Measurements from ENCODE around the gene KLF16. TPM values are rescaled to one million over a fixed set of nuclear protein-coding genes. Genes with fewer than 3 reads are reported as not detected.
A peak's percentile ranks its signal among the peaks of the same experiment; 100 is the strongest.

The KLF16 gene
- total and polyA plus RNA-seq, 9 of the 15 experiments (the other 6 are each of a cell fraction or from before 2014, with no cell fraction given): 0.04 to 60.4 (median 6.8) TPM

DNA sequence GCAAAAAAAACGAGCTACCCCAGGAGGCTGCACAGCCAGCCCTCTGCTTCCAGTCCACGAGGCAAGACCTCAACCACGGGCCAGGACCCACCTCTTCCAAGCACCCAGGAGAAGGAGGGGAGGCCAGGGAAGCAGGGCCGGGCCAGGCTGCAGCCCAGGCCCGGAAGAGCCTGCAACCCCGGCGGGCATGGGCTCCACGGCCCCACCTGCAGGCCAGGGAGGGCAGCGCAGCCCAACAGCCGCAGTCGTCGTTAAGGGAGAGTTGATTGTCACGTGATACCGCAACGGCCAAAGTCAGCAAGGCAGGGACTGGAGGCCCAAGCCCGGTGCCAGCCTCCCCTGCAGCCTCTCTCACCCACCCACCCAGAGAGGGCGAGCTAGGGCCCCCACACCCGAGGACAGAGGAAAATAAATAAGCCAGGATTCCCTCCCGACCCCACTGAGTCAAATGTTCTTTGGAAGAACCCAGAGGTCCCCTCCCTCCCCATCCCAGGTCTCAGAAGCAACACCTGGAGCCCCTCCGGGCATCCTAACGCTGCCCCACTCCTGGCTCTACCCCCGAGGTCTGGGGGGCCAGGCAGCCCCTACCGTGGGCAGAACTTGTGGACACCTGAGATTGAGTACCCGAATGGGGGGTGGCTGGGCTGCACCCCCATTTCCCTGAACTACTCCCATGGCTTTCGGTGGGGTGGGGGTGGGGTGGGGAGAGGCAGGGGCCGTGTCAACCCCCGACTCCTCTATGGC, 9.9 kb downstream of the KLF16 start (continued):
- 0 out of 2 replicates have a peak, but pooled peaks have one; percentile 23 for TF ChIP-seq ZNF79 (CRISPR knock-in tag; IDR thresholded peaks at IDR 0.05; ENCODE audit: low read depth)
- peak; percentile 58; the same call in 1 of the 2 replicates for TF ChIP-seq ELF2 (CRISPR knock-in tag; IDR thresholded peaks at IDR 0.05)
- no peak for TF ChIP-seq SAFB (IDR thresholded peaks at IDR 0.05; ENCODE audit: borderline replicate concordance, low read depth, low read length)
- TF ChIP-seq KDM4B (IDR thresholded peaks at IDR 0.05; ENCODE audit: borderline replicate concordance in 2 of 2, low read depth in 1 of 2): 0 out of 4 replicates have a peak, but pooled peaks of 1 of the 2 experiments have one; percentile 34
- TF ChIP-seq TFE3 (CRISPR knock-in tag; IDR thresholded peaks at IDR 0.05): peak; percentile 100
- no peak for TF ChIP-seq KDM1A (IDR thresholded peaks at IDR 0.05)
- TF ChIP-seq SMAD3 (CRISPR knock-in tag; conservative IDR thresholded peaks at IDR 0.05): no peak
- TF ChIP-seq FOXK1 (CRISPR knock-in tag; IDR thresholded peaks at IDR 0.05; ENCODE audit: borderline replicate concordance): no peak
- no peak for TF ChIP-seq KLF1 (tag; IDR thresholded peaks at IDR 0.05)
- TF ChIP-seq ZNF518B (CRISPR knock-in tag; IDR thresholded peaks at IDR 0.05): no peak
- no peak for TF ChIP-seq DACH1 (IDR thresholded peaks at IDR 0.05; ENCODE audit: partially characterized antibody)
- TF ChIP-seq, protein P1, sequence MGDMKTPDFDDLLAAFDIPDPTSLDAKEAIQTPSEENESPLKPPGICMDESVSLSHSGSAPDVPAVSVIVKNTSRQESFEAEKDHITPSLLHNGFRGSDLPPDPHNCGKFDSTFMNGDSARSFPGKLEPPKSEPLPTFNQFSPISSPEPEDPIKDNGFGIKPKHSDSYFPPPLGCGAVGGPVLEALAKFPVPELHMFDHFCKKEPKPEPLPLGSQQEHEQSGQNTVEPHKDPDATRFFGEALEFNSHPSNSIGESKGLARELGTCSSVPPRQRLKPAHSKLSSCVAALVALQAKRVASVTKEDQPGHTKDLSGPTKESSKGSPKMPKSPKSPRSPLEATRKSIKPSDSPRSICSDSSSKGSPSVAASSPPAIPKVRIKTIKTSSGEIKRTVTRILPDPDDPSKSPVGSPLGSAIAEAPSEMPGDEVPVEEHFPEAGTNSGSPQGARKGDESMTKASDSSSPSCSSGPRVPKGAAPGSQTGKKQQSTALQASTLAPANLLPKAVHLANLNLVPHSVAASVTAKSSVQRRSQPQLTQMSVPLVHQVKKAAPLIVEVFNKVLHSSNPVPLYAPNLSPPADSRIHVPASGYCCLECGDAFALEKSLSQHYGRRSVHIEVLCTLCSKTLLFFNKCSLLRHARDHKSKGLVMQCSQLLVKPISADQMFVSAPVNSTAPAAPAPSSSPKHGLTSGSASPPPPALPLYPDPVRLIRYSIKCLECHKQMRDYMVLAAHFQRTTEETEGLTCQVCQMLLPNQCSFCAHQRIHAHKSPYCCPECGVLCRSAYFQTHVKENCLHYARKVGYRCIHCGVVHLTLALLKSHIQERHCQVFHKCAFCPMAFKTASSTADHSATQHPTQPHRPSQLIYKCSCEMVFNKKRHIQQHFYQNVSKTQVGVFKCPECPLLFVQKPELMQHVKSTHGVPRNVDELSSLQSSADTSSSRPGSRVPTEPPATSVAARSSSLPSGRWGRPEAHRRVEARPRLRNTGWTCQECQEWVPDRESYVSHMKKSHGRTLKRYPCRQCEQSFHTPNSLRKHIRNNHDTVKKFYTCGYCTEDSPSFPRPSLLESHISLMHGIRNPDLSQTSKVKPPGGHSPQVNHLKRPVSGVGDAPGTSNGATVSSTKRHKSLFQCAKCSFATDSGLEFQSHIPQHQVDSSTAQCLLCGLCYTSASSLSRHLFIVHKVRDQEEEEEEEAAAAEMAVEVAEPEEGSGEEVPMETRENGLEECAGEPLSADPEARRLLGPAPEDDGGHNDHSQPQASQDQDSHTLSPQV (IDR thresholded peaks at IDR 0.05): peak; percentile 81
- TF ChIP-seq XRCC3 (IDR thresholded peaks at IDR 0.05): no peak
- no peak; the same call in 1 of the 2 replicates for TF ChIP-seq EGR1 (conservative IDR thresholded peaks at IDR 0.05)
- TF ChIP-seq JUND (IDR thresholded peaks at IDR 0.05; ENCODE audit: borderline replicate concordance, low read depth, low read length): peak; percentile 55; the same call in 1 of the 2 replicates
- peak; percentile 63; the same call in 1 of the 3 replicates for TF ChIP-seq JUND (tag; IDR thresholded peaks at IDR 0.05; ENCODE audit: borderline replicate concordance, low read depth, low read length)
- TF ChIP-seq, protein P2, sequence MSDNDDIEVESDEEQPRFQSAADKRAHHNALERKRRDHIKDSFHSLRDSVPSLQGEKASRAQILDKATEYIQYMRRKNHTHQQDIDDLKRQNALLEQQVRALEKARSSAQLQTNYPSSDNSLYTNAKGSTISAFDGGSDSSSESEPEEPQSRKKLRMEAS (CRISPR knock-in tag; IDR thresholded peaks at IDR 0.05): no peak; the same call in 1 of the 2 replicates
- no peak for TF ChIP-seq CHD2 (IDR thresholded peaks at IDR 0.05; ENCODE audit: low read depth, low read length)
- peak; percentile 46 for TF ChIP-seq RBFOX2 (IDR thresholded peaks at IDR 0.05; ENCODE audit: low read depth, low read length)
